GM12801 (cell line): ENCODE data around the gene PADI4.

Experiments used
- CTCF ChIP-seq: IDR thresholded peaks from one replicate; pipeline ENCODE4 v1.5.1; 2011; ENCODE audit warnings: control low read depth; ENCODE audit not compliant: insufficient read length; ENCODE audit errors: extremely low read depth

Gene PADI4

GRCh38 chr1:17356387-17357026 lies 48.5 kb downstream of the PADI4 start:
- no peak for TF ChIP-seq CTCF

GRCh38 chr1:17358557-17358956 lies 50.6 kb downstream of the PADI4 start:
- no peak for TF ChIP-seq CTCF

GRCh38 chr1:17359031-17359430 lies 51.0 kb downstream of the PADI4 start:
- no peak for TF ChIP-seq CTCF

GRCh38 chr1:17359808-17360207 lies 51.8 kb downstream of the PADI4 start:
- no peak for TF ChIP-seq CTCF

- no peak for TF ChIP-seq CTCF
Measured at GRCh38 chr1:17360272-17360956, 52.4 kb downstream of the PADI4 start.

GRCh38 chr1:17361687-17362086 lies 53.7 kb downstream of the PADI4 start:
- no peak for TF ChIP-seq CTCF

- TF ChIP-seq CTCF: no peak
Measured at GRCh38 chr1:17363351-17363750, 55.4 kb downstream of the PADI4 start.
